GM19035 (cell line): ENCODE data around the gene IL22.

Experiments used
- ATAC-seq: cut with Tn5 transposase; IDR thresholded peaks from one replicate; pipeline ENCODE4 v1.9.1; 2021; ENCODE audit not compliant: unreplicated experiment

IL22 gene

DNA sequence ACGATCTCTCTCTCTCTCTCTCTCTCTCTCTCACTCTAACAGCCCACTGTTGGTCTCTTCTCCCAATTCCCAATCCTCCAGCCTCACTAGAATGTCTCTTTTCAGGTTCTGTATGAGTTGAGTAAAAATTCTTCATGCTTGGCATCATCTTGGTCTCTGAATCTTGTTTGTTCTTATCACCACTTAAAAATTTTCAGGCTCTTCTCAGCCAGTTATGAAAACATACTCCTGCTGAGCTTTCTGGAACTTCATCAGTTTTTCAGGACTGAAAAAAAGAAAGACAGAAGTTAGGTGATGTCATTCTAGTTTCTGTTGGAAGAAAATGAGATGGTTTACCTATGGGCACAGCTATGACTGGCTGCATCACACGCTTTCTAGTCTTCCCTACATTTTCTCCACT is 11.5 kb upstream of the IL22 start:
- no peak for ATAC-seq

DNA sequence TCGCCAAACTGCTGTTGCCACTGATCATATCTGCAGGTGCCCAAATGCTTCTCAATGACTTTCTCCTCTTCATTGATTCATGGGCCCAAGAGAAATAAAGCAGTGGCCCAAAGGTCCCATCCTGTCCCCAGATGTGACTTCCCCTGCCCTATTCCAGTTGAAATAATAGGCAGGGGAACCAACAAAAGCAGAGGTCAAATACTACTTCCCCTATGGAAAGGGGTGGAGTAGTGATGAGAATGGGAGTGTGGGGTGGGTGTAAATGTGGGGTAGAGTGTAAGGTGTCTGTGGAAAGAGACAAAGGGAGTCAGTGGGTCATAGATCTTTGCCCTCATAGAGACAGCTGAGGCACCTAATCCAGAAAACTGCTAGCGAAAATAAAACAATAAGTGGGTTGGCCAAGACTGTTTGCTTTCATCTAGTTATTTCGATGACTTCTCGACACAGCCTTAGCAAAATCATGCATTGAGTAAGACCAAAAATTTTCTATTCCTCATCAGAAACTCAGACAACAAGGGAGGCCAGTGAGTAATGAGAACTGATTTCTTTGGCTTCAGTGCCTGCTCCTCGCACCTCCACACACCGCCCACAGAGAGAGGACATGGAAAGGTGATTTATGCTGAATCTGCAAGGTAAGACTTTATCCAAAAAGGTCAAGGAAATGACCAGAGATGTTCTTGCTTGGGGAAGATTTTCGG is 10.9 kb upstream of the IL22 start:
- ATAC-seq, result no peak

DNA sequence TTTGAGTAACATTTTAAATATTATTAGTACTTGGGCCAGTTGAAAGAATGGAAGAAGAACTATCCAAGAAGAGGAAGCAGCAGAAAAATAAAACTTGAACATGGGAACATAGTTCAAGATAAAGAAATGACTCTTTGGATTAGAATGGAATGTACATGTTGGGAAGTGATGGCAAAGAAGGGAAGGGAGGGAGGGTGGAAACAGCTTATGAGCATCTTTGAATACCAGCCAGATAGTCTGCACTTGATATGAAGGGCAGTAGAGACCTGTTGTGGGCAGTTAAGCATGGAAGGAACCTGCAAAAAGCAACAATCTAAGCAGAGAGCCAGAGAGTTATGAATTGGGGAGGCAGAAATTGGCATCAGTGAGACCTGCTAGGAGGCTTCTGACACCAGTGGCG is 10.0 kb upstream of the IL22 start:
- ATAC-seq, result no peak

DNA sequence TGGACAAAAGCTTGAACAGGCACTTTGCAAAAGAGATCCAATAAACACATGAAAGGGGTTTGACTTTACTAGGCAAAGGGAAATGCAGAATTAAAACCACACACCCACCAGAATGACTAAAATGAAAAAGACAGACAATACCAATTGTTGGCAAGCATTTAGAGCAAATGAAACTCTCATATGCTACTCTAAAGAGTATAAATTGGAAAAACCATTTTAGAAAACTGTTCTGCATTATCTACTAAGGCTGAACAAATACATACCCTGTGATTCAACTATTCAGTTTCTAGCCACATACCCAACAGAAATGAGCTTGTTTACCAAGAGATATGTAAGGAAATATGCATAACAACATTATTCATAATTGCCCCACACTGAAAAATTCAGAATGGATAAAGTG is 8.5 kb upstream of the IL22 start:
- no peak for ATAC-seq

DNA sequence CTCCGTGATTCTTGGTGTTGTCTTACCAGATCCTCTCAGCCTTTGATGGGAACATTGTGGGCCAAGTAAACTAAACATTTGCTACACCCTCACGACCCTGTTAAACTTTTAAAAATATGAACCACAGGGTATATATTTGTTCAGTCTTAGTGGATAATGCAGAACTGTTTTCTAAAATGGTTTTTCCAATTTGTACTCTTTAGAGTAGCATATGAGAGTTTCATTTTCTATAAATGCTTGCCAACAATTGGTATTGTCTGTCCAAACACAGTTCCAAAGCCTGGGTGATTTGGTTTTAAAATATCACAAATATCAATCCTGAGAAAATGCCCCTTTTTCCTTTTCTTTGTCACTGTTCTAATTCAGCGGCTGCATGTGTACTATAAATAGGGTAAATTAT is 6.7 kb upstream of the IL22 start:
- no peak for ATAC-seq

DNA sequence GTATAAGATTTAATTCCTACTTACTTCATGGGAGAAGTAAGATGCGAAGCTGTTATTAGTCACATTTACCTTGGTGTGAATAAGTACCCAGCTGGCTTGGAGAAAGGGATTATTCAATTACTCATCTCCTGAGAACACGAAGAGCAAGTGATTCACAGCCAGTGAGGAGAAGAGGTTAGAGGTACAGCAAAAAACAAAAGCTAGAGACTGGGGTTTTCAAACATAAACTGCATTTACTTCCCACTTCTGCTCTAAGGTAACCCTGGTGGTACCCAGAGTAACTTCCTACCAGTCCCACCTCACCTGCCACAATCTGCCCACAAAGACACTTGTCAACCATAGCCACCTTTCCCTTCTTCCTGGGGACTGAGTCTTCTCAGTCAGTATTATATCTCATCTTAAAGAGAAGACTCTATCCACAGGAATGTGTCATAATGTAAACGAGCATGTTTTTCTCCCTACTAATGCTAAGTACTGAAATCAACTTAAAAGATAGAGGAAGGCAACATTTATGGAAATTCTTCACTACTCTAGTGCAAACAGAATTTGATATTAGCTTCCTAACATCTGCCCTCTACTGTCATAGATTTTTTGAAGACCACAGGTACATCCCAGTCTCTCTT is 6.0 kb upstream of the IL22 start:
- no peak for ATAC-seq

DNA sequence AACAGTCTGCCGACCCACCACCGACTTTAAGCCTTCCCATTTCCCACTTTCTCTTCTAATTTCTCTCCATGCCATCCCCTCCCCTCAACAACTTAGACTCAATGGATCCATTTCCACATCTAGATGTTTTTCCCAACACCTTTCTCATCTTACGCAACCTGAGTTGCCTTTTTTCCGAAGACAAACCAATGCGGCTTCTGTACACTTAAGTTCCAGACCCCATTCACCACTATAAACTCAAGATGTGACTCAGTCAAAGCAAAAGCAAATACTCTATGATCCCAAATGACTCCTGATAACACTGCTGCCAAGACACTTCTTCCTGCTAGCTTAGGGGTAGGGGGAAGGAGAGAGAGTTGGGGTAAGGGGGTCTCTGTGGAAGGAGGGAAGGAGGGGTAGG is 1.3 kb downstream of the IL22 start:
- no peak for ATAC-seq

DNA sequence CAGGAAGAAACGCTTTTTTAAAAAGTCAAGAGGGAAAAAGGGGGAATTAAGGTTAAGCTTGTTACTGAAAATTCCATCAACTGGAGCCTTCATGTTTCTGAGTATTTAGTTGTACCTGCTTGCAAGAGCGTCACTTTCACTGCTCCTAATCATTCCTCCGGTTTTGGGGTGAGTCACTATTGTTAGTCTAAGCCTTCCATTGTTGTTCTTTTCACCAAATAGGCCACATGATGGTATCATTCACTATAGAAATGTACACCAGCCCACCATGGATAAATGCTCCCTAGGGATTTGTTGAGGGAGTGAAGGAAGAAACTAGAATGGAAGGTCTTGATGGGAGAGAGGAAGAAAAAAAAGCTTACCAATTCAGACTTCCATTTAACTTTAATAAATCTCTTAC is 3.0 kb downstream of the IL22 start:
- no peak for ATAC-seq

DNA sequence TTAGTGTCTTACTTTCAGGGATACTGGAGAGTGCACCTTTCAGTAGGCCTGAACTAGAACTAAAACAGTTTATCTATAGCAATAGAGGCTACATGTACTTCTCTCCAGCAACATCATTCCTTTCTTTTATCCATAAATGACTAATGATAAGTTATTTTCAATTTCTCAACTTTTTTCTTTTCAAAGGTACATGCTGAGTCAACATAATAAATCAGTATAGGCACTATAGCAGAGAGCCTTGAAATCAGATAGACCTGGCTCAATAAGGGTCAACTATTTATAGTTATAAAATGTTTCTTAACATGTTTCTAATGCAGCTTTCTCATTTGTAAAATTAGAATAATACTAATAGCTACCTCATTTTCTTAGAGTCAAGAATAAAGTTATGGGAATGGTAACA is 5.6 kb downstream of the IL22 start:
- no peak for ATAC-seq

DNA sequence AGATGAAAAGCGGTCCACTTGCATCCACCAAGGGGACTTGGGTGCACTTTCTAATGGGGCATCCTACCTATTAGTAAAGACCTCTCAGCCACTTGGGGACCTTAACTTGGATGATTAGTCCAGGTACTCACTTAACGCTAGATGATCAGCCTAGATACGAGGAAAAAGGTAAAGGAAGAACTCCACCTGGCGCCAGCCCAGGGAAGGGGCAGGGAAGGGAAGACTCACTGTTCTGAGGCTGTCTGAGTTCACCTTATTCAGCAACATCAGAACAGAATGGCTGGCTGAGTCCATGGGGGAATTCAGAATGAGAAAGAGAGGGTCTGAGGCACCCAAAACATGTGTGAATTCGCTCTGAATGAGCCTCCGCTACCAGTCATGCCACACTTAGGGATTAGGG is 7.1 kb downstream of the IL22 start:
- ATAC-seq, result no peak

DNA sequence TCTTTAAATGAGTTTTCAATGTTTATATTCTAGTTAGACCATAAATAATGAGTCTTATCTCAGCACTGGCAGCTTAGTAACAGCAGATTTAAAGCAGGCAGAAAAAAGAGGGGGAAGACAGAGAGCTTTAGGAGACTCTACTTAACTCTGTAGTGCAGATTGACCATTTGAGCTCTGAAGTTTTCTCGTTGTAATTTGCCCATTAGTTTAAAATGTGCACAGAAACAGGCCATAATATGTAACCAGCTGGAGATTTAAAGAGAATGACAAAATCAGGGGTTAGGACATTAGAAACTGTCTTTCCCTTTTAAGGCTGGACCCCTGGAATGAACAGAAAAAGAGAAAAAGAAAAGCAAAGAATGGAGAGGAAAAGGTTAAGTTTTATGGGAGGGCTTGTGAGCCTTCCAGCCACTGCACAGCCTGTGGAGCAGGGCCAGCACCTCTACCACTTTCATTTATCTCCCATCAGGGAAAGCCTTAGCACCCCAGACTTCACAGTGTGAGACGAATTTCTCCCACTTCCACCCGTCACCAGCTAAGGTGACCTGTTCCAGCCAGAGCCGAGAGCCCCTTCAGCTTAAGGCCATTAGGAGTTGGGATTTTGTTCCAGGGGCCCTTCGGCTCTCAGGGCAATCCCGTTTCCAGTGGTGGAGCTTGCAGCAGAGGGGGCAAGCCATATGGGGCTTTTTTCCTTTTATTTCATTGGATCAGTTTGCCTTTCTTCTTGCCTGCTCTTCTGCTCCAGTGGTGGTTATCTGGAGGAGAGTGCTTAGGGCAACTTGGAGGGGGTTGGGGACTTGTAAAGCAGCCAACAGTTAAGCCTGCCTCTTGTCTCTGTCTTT is 8.0 kb downstream of the IL22 start:
- ATAC-seq, result no peak

DNA sequence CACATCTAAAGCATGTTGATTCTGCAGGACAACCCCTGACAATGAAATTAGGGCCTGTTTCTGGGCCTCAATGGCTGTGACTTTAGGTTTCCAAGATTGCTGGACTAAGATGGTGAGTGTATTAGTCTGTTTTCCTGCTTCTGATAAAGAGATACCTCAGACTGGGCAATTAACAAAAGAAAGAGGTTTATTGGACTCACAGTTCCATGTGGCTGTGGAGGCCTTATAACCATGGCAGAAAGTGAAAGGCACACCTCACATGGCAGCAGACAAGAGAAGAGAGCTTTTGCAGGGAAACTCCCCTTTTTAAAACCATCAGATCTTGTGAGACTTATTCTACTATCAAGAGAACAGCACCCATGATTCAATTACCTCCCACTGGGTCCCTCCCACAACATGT is 10.6 kb downstream of the IL22 start:
- ATAC-seq, result no peak

DNA sequence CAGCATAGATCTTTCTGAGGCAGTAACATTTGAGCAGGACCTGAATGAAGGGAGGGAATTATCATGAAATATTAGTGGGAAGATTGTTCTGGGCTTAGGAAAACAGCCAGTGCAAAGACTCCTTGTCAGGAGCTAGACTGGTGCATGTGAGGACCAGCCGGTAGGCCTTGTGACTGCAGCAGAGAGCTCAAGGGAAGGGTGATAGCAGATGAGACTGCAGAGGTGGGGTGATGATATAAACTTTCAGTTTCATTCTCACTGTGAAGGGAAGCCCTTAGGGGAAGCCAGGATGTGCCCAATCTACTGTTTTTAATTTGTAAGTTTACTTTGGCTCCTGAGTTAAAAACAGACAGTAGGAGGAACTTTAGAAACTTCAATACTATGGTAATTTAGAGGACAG is 12.4 kb downstream of the IL22 start:
- ATAC-seq, result peak; percentile 97

DNA sequence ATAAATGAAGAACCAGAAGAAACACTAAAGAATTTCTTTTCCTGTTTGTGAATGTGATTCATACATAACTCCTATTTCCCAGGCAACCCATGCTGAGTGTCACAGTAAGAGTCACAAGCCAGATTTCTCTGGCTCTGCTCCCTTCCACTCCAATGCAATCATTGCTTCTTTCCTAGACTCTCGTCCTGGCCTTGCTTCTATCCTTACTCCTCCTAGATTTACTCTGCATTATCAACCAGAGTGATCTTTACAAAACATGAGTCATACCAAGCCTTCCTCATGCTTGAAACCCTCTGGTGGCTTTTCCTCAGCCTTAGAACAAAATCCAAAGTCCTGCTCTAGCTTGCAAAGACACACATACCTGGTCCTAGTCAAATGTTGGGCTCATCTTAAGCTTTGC is 13.3 kb downstream of the IL22 start:
- no peak for ATAC-seq

DNA sequence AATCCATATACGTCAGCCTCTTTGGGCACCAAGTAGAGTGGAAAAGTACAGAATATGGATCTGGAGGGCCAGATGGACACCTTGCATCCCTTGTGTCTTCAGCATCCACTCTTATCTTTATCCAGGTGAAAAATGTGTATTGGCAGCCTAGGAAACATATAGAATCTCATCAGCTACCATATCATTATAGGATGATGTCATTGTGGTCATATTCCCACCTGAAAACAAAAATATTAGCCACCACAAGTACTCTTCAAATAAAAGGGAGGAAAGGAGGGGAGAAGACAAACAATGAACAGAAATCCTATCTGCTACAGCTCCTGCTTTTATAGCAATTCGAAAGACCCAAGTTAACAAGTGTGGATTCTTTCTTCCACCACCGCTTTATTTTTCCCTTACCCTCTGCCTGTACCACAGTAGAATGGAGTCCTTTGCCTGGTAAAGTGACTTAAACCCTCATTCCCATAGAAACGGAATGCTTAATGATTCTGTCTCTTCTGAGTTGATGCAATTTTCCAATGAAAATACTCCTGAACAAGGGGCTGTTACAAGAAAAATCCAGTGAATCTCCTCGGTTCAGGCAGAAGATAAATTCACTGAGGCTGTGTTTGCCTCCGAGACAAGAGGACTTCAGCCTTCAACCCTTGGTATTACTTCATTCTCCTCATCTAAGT is 14.0 kb downstream of the IL22 start:
- no peak for ATAC-seq

DNA sequence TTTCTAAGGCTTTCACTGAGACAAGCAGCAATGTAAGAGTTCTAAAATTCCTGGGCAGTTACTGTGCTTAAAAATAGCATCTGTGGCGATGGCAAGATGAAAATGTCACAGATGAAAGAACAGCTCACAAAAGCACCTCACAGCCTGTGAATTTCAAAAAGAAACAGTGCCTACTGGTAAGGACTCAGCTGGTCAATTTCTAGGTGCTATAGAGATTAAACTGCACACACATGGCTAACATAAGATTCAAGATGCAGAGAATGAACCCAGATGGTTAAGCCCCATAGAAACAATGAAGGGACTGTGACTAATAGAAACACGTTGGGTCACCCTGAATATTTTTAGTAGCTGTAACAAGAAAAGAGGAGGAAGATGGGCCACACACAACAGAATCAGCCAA is 15.8 kb downstream of the IL22 start:
- no peak for ATAC-seq

DNA sequence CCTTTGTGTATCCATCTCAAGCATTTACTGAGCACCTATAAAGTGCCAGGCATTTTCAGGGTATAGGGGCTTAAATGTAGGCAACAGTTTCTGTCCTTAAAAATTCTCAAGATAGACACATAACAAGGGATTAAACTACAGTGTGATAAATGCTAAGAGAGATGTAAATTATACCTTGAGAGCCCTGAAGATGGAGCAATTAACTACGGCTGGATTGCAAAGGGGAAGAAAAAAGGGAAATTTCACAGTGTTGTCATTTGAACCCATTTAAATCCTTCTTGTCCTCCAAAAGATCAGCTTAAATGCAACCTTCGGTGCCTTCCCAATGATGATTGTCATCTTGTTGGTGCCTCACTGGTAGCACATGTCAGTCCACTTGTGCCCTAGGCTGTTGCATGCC is 16.3 kb downstream of the IL22 start:
- no peak for ATAC-seq

DNA sequence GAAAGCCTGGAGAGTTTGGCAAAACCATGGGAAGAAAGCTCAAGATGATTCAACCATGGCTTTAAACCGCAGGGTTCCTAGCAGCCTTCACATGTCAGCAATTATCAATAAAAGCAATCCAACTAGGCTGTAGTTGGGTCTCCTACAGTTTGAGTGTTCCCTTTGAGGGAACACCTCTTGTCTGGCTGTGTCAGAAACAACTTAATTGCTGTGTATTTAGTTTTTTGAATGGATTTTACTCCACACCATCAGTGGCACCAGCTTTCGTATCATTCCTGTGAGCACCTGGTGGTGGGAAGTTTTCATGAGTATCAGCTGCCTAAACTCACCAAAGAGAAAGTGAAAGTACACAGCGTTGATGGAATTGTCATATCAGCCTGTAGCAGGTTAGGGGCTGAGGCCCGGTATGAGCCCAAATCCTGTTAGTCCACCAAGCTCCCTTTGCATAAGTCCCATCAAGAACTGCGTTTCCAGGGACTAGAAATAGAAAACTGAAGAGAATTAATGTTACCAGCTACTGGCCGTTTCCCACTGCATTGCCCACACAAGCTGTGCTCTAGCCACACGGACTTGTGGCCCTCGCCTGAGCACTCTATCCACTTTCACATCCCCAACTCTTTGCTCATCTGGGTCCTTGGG is 16.9 kb downstream of the IL22 start:
- ATAC-seq, result peak; percentile 62

DNA sequence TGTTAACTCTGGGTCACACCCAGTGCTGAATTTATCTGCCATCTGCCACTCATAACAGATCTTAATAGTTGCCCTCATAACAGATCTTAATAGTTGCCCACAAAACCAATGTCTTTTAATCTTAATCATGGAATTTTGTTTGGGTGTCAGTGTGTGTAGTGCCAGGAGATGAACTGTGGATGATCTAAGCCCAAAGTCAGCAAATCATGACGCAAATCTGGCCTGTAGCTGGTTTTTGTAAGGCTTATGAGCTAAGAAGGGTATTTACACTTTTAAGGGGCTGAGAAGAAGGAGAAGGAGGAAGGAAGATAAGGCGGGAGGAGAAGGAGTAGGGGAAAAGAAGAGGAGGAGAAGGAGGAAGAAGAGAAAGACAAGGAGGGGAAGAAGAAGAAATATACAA is 17.8 kb downstream of the IL22 start:
- no peak for ATAC-seq

DNA sequence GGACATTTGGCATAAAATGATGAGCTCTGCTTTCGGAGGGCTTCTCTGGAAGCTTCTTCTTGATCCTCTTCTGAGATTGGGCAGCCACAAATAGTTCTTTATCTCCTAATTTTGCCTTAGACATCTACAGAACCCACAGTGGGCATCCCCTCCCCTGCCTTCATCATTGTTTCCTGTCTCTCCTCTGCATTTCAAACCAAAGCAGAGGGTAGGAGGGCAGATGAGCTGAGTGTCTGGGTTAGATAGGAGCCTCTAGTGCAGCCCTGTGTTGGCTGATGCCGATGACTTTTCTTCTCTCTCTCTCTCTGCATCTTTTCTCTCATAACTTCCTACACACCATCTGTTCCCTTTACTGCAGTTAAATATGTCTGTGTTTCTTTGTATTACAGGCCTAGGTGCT is 19.3 kb downstream of the IL22 start:
- ATAC-seq, result no peak

DNA sequence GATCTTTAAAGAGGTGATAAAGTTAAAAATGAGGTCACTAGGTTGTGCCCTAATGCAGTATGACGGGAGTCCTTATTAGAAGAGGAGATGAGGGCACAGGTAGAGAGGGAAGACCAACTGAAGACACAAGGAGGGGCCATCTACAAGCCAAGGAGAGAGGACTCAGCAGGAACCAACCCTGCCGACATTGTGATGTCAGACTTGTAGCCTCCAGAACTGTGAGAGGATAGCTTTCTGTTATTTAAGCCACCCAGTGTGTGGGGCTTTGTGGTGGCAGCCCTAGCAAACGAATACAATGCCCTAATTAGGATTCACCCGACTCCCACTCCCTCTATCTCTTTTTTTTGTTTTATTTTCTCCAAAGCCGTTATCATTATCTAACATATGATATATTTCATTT is 19.9 kb downstream of the IL22 start:
- ATAC-seq, result no peak
